Measurements from ENCODE around the gene PXYLP1. TPM values are rescaled to one million over a fixed set of nuclear protein-coding genes. Genes with fewer than 3 reads are reported as not detected.

The PXYLP1 gene
- total RNA-seq, 1 donor: 9.1 TPM

DNA sequence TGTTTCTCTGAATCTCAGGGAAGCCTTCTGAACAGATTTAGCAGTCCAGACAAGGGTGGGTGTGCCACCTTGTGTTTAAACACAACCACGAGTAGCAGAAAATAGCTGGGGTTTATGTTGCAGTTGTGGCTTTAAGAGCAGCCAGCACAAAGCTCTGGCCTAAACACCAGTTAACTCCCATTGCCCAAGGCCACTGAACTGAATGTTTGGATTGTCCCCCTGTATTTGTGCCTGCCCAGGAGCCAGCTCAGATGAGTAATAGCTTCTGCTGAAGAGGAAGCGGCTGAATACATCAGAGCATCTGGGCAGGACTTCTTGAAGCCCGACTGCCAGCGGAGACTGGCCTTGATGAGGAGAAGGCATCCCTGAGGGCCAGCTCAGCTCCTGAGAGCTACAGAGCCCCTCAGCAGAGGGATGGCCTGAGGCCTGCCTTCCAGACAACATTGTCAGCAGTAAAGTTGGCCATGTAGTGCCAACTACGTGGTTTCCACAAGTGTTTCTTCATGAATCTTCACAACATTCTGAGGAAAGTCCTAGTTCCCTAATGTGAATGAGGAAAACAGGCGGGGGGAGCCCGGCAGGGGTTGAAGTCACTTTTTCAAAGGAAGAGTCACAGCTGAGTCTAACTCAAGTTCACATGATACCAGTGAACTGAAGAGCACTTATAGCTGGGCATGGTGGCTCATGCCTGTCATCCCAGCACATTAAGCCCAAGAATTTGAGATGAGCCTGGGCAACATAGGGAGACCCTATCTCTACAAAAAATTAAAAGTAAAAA lies 70.9 kb downstream of the PXYLP1 start:
- peak; percentile 77 for DNase-seq (ENCODE audit: low read depth)
- TF ChIP-seq, protein P1, sequence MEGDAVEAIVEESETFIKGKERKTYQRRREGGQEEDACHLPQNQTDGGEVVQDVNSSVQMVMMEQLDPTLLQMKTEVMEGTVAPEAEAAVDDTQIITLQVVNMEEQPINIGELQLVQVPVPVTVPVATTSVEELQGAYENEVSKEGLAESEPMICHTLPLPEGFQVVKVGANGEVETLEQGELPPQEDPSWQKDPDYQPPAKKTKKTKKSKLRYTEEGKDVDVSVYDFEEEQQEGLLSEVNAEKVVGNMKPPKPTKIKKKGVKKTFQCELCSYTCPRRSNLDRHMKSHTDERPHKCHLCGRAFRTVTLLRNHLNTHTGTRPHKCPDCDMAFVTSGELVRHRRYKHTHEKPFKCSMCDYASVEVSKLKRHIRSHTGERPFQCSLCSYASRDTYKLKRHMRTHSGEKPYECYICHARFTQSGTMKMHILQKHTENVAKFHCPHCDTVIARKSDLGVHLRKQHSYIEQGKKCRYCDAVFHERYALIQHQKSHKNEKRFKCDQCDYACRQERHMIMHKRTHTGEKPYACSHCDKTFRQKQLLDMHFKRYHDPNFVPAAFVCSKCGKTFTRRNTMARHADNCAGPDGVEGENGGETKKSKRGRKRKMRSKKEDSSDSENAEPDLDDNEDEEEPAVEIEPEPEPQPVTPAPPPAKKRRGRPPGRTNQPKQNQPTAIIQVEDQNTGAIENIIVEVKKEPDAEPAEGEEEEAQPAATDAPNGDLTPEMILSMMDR (IDR thresholded peaks at IDR 0.05; ENCODE audit: insufficient read depth, low read length): peak; percentile 32
- no peak overlapping the region for H3K4me3 ChIP-seq (ENCODE audit: low read depth, low read length)

GRCh38 chr3:141303481-141304223 lies 72.0 kb downstream of the PXYLP1 start:
- peak; percentile 92 for DNase-seq (ENCODE audit: low read depth)
- H3K4me3 ChIP-seq (ENCODE audit: low read depth, low read length): no peak overlapping the region
- TF ChIP-seq, protein P1 (IDR thresholded peaks at IDR 0.05; ENCODE audit: insufficient read depth, low read length): peak; percentile 67

GRCh38 chr3:141305436-141305835 lies 73.8 kb downstream of the PXYLP1 start:
- TF ChIP-seq, protein P1 (IDR thresholded peaks at IDR 0.05; ENCODE audit: insufficient read depth, low read length): peak; percentile 36
- DNase-seq (ENCODE audit: low read depth): peak; percentile 64
- H3K4me3 ChIP-seq (ENCODE audit: low read depth, low read length): no peak overlapping the region

DNA sequence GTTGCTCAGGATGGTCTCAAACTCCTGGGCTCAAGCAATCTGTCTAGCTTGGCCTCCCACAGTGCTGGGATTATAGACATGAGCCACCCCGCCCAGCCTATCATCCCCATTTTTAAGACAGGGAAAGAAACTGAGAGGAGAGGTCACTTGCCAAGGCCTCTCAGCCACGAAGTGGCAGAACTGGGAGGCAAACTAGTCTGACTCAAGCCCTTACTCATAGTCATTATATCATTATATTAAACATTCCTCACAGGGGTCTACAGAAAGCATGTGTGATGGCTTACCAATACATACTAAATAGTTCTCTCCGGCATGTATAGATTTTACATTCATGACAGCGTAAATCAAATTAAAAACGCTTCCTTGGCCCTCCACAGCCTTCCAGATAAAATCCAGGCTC lies 74.7 kb downstream of the PXYLP1 start:
- H3K4me3 ChIP-seq (ENCODE audit: low read depth, low read length): no peak overlapping the region
- DNase-seq (ENCODE audit: low read depth): no peak
- TF ChIP-seq, protein P1 (IDR thresholded peaks at IDR 0.05; ENCODE audit: insufficient read depth, low read length): no peak

- no peak overlapping the region for H3K4me3 ChIP-seq (ENCODE audit: low read depth, low read length)
- TF ChIP-seq, protein P1 (IDR thresholded peaks at IDR 0.05; ENCODE audit: insufficient read depth, low read length): no peak
- DNase-seq (ENCODE audit: low read depth): no peak
Observed at GRCh38 chr3:141306922-141307321, 75.3 kb downstream of the PXYLP1 start.

GRCh38 chr3:141307351-141308059 lies 75.9 kb downstream of the PXYLP1 start:
- no peak for DNase-seq (ENCODE audit: low read depth)
- no peak overlapping the region for H3K4me3 ChIP-seq (ENCODE audit: low read depth, low read length)
- TF ChIP-seq, protein P1 (IDR thresholded peaks at IDR 0.05; ENCODE audit: insufficient read depth, low read length): no peak

Data from fibroblast of the aortic adventitia (primary cell).